Hematopoietic multipotent progenitor cell treated with erythropoietin and hydrocortisone succinate and interleukin-3 and kit ligand, for 6 days (in vitro differentiated cells): ENCODE data around the gene TST.
A peak's percentile ranks its signal among the peaks of the same experiment; 100 is the strongest.
"Not testable (repeated sequence)": the region's sequence is repeated elsewhere in the genome, so short reads cannot be mapped to it uniquely, and the experiment has no call there.

ENCODE experiments used
- DNase-seq: peaks from one replicate; pipeline ENCODE4 v3.0.0-alpha.2; 2015

The TST gene

GRCh38 chr22:37012262-37012904 is 6.9 kb downstream of the TST start:
- no peak for DNase-seq

GRCh38 chr22:37011472-37011871 is 7.8 kb downstream of the TST start:
- DNase-seq, result no peak

- DNase-seq, result no peak
Observed at GRCh38 chr22:37010976-37011375, 8.3 kb downstream of the TST start.

- DNase-seq, result no peak
Observed at GRCh38 chr22:37010174-37010573, 9.1 kb downstream of the TST start.

- DNase-seq, result no peak
Observed at GRCh38 chr22:37009490-37009889, 9.8 kb downstream of the TST start.

GRCh38 chr22:37008365-37008764 is 10.9 kb downstream of the TST start:
- DNase-seq, result peak; percentile 76

GRCh38 chr22:37007651-37008050 is 11.6 kb downstream of the TST start:
- DNase-seq, result no peak

GRCh38 chr22:37002633-37003032 is 16.6 kb downstream of the TST start:
- DNase-seq, result no peak

GRCh38 chr22:37001826-37002225 is 17.4 kb downstream of the TST start:
- no peak for DNase-seq

- DNase-seq, result no peak
Observed at GRCh38 chr22:37000676-37001534, 18.3 kb downstream of the TST start.

GRCh38 chr22:36999463-36999862 is 19.8 kb downstream of the TST start:
- DNase-seq, result no peak

GRCh38 chr22:36998620-36999351 is 20.5 kb downstream of the TST start:
- DNase-seq, result peak; percentile 74

- no peak for DNase-seq
Observed at GRCh38 chr22:36997746-36998145, 21.5 kb downstream of the TST start.

GRCh38 chr22:36991206-36991605 is 28.0 kb downstream of the TST start:
- DNase-seq, result peak; percentile 54

- no peak for DNase-seq
Observed at GRCh38 chr22:36990457-36990856, 28.8 kb downstream of the TST start.

- not testable (repeated sequence) for DNase-seq
Observed at GRCh38 chr22:36989012-36989411, 30.2 kb downstream of the TST start.

- no peak for DNase-seq
Observed at GRCh38 chr22:36988075-36988832, 31.0 kb downstream of the TST start.

GRCh38 chr22:36986242-36986821 is 32.9 kb downstream of the TST start:
- DNase-seq, result peak; percentile 58

GRCh38 chr22:36985211-36985889 is 33.9 kb downstream of the TST start:
- no peak for DNase-seq

GRCh38 chr22:36982136-36982535 is 37.1 kb downstream of the TST start:
- peak; percentile 96 for DNase-seq

GRCh38 chr22:36981247-36981775 is 37.9 kb downstream of the TST start:
- DNase-seq, result no peak
